Stimulated activated CD4-positive, alpha-beta T cell treated with anti-CD3 and anti-CD28 coated beads, Interleukin-15, amount 100 ng/mL, for 48 hours (primary cell): ENCODE data around the gene TSHZ2.
"Not testable (repeated sequence)": the region's sequence is repeated elsewhere in the genome, so short reads cannot be mapped to it uniquely, and the experiment has no call there.

Experiments
- DNase-seq, 2 donors: peaks; one replicate each; pipeline ENCODE4 v3.0.0-alpha.2; 2020; ENCODE audit warnings: low read depth in 2 of 2

TSHZ2 gene

GRCh38 chr20:53502820-53503219 is 530.7 kb downstream of the TSHZ2 start:
- DNase-seq, result no peak

- no peak for DNase-seq
Observed at GRCh38 chr20:53503517-53503919, 531.4 kb downstream of the TSHZ2 start.

GRCh38 chr20:53504106-53504505 is 531.9 kb downstream of the TSHZ2 start:
- not testable (repeated sequence) for DNase-seq

- no peak for DNase-seq
Observed at GRCh38 chr20:53510262-53510661, 538.1 kb downstream of the TSHZ2 start.

- no peak for DNase-seq
Observed at GRCh38 chr20:53510704-53511103, 538.5 kb downstream of the TSHZ2 start.

- DNase-seq, result no peak
Observed at GRCh38 chr20:53512076-53512475, 539.9 kb downstream of the TSHZ2 start.

- DNase-seq, result no peak
Observed at GRCh38 chr20:53513168-53513488, 541.0 kb downstream of the TSHZ2 start.

- DNase-seq, result no peak
Observed at GRCh38 chr20:53513489-53514298, 541.5 kb downstream of the TSHZ2 start.

- no peak for DNase-seq
Observed at GRCh38 chr20:53515749-53516148, 543.6 kb downstream of the TSHZ2 start.

GRCh38 chr20:53517146-53517545 is 545.0 kb downstream of the TSHZ2 start:
- DNase-seq, result no peak

- DNase-seq, result not testable (repeated sequence)
Observed at GRCh38 chr20:53521421-53521820, 549.3 kb downstream of the TSHZ2 start.

- DNase-seq, result no peak
Observed at GRCh38 chr20:53522026-53522425, 549.9 kb downstream of the TSHZ2 start.

GRCh38 chr20:53522696-53523095 is 550.5 kb downstream of the TSHZ2 start:
- DNase-seq, result no peak

GRCh38 chr20:53523615-53524014 is 551.5 kb downstream of the TSHZ2 start:
- DNase-seq, result not testable (repeated sequence)

- DNase-seq, result no peak
Observed at GRCh38 chr20:53524589-53525312, 552.6 kb downstream of the TSHZ2 start.

- no peak for DNase-seq
Observed at GRCh38 chr20:53527196-53527595, 555.0 kb downstream of the TSHZ2 start.

GRCh38 chr20:53529658-53530057 is 557.5 kb downstream of the TSHZ2 start:
- DNase-seq, result no peak

- DNase-seq, result no peak
Observed at GRCh38 chr20:53530440-53530839, 558.3 kb downstream of the TSHZ2 start.

GRCh38 chr20:53532654-53533312 is 560.6 kb downstream of the TSHZ2 start:
- not testable (repeated sequence) for DNase-seq

- no peak for DNase-seq
Observed at GRCh38 chr20:53533500-53533899, 561.3 kb downstream of the TSHZ2 start.

- no peak for DNase-seq
Observed at GRCh38 chr20:53534037-53534436, 561.9 kb downstream of the TSHZ2 start.

GRCh38 chr20:53535878-53536277 is 563.7 kb downstream of the TSHZ2 start:
- DNase-seq, result no peak

GRCh38 chr20:53536382-53536781 is 564.2 kb downstream of the TSHZ2 start:
- DNase-seq, result not testable (repeated sequence)
